ENCODE data around the gene CRIP3. TPM values are rescaled to one million over a fixed set of nuclear protein-coding genes. Genes with fewer than 3 reads are reported as not detected.

CRIP3 gene
- total RNA-seq, 2 experiments from 2014 or later, result 1.8 to 2.0 TPM

GRCh38 chr6:43295456-43295855, 13.2 kb downstream of the CRIP3 start:
- peaks cover 0 to 5% of the 10 kb centered on the region in 2 experiments for H3K27me3 ChIP-seq (ENCODE audit: control insufficient read depth in 1 of 2, insufficient read depth in 2 of 2, low read length in 2 of 2)
- H3K9me3 ChIP-seq (ENCODE audit: control insufficient read depth in 1 of 2, insufficient read depth in 1 of 2, low read length in 2 of 2), result no peaks in the 10 kb centered on the region
- no peaks in the 10 kb centered on the region for H3K36me3 ChIP-seq (ENCODE audit: insufficient read depth, low read length)
- H3K4me1 ChIP-seq (ENCODE audit: insufficient read depth, low read length), result no peaks in the 10 kb centered on the region
- ATAC-seq (ENCODE audit: poor library complexity), result no peak
- H3K4me3 Mint-ChIP-seq, result no peak overlapping the region
- H3K27me3 Mint-ChIP-seq, result peaks cover 13% of the 10 kb centered on the region
- DNase-seq, result no peak
- no peak overlapping the region for H3K4me3 ChIP-seq (ENCODE audit: low read length)
- intact Hi-C loops (cut with DNase I, micrococcal nuclease), result loop anchor here in 1 of 2 experiments (10.0 kb wide), 1 partner anchor 49 kb away; no protein-coding TSS in a partner anchor
- H3K9me3 Mint-ChIP-seq, result no peaks in the 10 kb centered on the region
- H3K27ac ChIP-seq (ENCODE audit: low read depth in 1 of 2, low read length in 2 of 2), result no peak overlapping the region
- CTCF ChIA-PET, result no interaction called here
- no peak overlapping the region for H3K27ac Mint-ChIP-seq
- no peak for TF ChIP-seq CTCF (IDR thresholded peaks at IDR 0.05)
- POLR2A ChIA-PET, result no interaction called here
- H3K36me3 Mint-ChIP-seq (ENCODE audit: low read depth), result no peaks in the 10 kb centered on the region
- no peaks in the 10 kb centered on the region for H3K4me1 Mint-ChIP-seq (ENCODE audit: low read depth)

DNA sequence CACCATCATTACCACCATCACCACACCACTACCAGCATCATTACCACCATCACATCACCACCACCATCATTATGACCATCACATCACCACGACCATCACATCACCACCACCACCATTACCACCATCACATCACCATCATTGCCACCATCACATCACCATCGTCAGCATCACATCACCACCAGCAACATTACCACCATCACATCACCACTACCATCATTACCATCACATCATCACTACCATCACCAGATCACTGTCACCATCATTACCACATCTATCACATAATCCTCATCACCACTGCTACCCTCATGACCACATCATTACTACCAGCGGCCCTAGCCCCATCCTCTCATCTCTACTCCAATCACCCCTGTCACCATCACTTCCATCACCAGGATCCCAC, 14.1 kb downstream of the CRIP3 start:
- H3K27ac ChIP-seq (ENCODE audit: low read depth in 1 of 2, low read length in 2 of 2), result no peak overlapping the region
- Mint-ChIP-seq H3K4me3 (no peak overlapping the region), H3K4me1 (ENCODE audit: low read depth) (no peaks in the 10 kb centered on the region), H3K27me3 (peaks cover 7% of the 10 kb centered on the region), H3K36me3 (ENCODE audit: low read depth) (no peaks in the 10 kb centered on the region), H3K27ac (no peak overlapping the region), H3K9me3 (no peaks in the 10 kb centered on the region)
- no peaks in the 10 kb centered on the region for H3K4me1 ChIP-seq (ENCODE audit: insufficient read depth, low read length)
- no peak overlapping the region for H3K4me3 ChIP-seq (ENCODE audit: low read length)
- POLR2A ChIA-PET, result no interaction called here
- no peak for DNase-seq
- H3K27me3 ChIP-seq (ENCODE audit: control insufficient read depth in 1 of 2, insufficient read depth in 2 of 2, low read length in 2 of 2), result peaks cover 0 to 5% of the 10 kb centered on the region in 2 experiments
- TF ChIP-seq CTCF (IDR thresholded peaks at IDR 0.05), result no peak
- ATAC-seq (ENCODE audit: poor library complexity), result no peak
- CTCF ChIA-PET, result no interaction called here
- intact Hi-C loops (cut with DNase I, micrococcal nuclease), result loop anchor here in 1 of 2 experiments (10.0 kb wide), 1 partner anchor 50 kb away; no protein-coding TSS in a partner anchor
- H3K36me3 ChIP-seq (ENCODE audit: insufficient read depth, low read length), result no peaks in the 10 kb centered on the region
- H3K9me3 ChIP-seq (ENCODE audit: control insufficient read depth in 1 of 2, insufficient read depth in 1 of 2, low read length in 2 of 2), result no peaks in the 10 kb centered on the region

DNA sequence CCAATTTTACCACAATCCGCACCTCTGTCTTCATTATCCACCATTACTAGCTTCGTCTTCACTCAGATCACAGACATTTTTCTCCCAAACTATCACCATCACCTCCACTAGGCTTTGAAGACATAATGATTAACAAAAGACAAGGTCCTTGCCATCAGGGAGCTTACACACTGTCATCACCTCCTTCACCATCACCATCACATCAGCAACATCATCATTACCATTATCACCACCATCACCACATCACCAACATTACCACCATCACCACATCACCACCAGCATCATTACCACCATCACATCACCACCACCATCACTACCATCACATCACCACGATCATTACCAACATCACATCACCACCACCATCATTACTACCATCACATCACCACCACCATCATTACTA, 14.9 kb downstream of the CRIP3 start:
- H3K27ac ChIP-seq (ENCODE audit: low read depth in 1 of 2, low read length in 2 of 2), result no peak overlapping the region
- no peak overlapping the region for H3K4me3 ChIP-seq (ENCODE audit: low read length)
- H3K9me3 Mint-ChIP-seq, result no peaks in the 10 kb centered on the region
- ChIA-PET CTCF (no interaction called here), POLR2A (no interaction called here)
- H3K27me3 ChIP-seq (ENCODE audit: control insufficient read depth in 1 of 2, insufficient read depth in 2 of 2, low read length in 2 of 2), result peaks cover 0 to 5% of the 10 kb centered on the region in 2 experiments
- no peak overlapping the region for H3K4me3 Mint-ChIP-seq
- intact Hi-C loops (cut with DNase I, micrococcal nuclease), result loop anchor here in 1 of 2 experiments (10.0 kb wide), 1 partner anchor 51 kb away; no protein-coding TSS in a partner anchor
- ATAC-seq (ENCODE audit: poor library complexity), result no peak
- no peaks in the 10 kb centered on the region for H3K9me3 ChIP-seq (ENCODE audit: control insufficient read depth in 1 of 2, insufficient read depth in 1 of 2, low read length in 2 of 2)
- no peak for DNase-seq
- H3K36me3 Mint-ChIP-seq (ENCODE audit: low read depth), result no peaks in the 10 kb centered on the region
- no peaks in the 10 kb centered on the region for H3K4me1 Mint-ChIP-seq (ENCODE audit: low read depth)
- no peak overlapping the region for H3K27ac Mint-ChIP-seq
- no peak for TF ChIP-seq CTCF (IDR thresholded peaks at IDR 0.05)
- H3K4me1 ChIP-seq (ENCODE audit: insufficient read depth, low read length), result no peaks in the 10 kb centered on the region
- no peaks in the 10 kb centered on the region for H3K36me3 ChIP-seq (ENCODE audit: insufficient read depth, low read length)
- H3K27me3 Mint-ChIP-seq, result peaks cover 7% of the 10 kb centered on the region

Measured in CD4-positive, alpha-beta T cell (primary cell).